Measurements from ENCODE around the gene CES1. TPM values are rescaled to one million over a fixed set of nuclear protein-coding genes. Genes with fewer than 3 reads are reported as not detected.
"Not testable (repeated sequence)": the region's sequence is repeated elsewhere in the genome, so short reads cannot be mapped to it uniquely, and the experiment has no call there.

The CES1 gene
- total and polyA plus RNA-seq, 10 donors, result 9.1 to 142 (median 27.1) TPM

- Histone ChIP-seq H3K4me3 (no peak overlapping the region), H3K9me3 (no peaks in the 10 kb centered on the region), H3K27ac (no peak overlapping the region), H3K27me3 (replicated peaks in 1 of 7) (peaks cover 0 to 11% (median 0%) of the 10 kb centered on the region in 7 donors), H3K4me1 (no peaks in the 10 kb centered on the region), H3K36me3 (no peaks in the 10 kb centered on the region)
- TF ChIP-seq POLR2A (IDR thresholded peaks at IDR 0.05) (no peak), POLR2AphosphoS5 (IDR thresholded peaks at IDR 0.05) (no peak)
- TF ChIP-seq, protein P1, sequence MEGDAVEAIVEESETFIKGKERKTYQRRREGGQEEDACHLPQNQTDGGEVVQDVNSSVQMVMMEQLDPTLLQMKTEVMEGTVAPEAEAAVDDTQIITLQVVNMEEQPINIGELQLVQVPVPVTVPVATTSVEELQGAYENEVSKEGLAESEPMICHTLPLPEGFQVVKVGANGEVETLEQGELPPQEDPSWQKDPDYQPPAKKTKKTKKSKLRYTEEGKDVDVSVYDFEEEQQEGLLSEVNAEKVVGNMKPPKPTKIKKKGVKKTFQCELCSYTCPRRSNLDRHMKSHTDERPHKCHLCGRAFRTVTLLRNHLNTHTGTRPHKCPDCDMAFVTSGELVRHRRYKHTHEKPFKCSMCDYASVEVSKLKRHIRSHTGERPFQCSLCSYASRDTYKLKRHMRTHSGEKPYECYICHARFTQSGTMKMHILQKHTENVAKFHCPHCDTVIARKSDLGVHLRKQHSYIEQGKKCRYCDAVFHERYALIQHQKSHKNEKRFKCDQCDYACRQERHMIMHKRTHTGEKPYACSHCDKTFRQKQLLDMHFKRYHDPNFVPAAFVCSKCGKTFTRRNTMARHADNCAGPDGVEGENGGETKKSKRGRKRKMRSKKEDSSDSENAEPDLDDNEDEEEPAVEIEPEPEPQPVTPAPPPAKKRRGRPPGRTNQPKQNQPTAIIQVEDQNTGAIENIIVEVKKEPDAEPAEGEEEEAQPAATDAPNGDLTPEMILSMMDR (IDR thresholded peaks at IDR 0.05 in 8 of 11, conservative IDR thresholded peaks at IDR 0.05 in 3 of 11), result no peak
- 75 to 92% (median 88%) methylated on average over 5 of the region's 5 CpGs for WGBS, 5 donors
- no peak for DNase-seq
- intact Hi-C loops (cut with DNase I; ENCODE audit: low total_unique reads), result no loop called here
These were observed 15.5 kb downstream of the CES1 start for GRCh38 chr16:55817236-55817912.

DNA sequence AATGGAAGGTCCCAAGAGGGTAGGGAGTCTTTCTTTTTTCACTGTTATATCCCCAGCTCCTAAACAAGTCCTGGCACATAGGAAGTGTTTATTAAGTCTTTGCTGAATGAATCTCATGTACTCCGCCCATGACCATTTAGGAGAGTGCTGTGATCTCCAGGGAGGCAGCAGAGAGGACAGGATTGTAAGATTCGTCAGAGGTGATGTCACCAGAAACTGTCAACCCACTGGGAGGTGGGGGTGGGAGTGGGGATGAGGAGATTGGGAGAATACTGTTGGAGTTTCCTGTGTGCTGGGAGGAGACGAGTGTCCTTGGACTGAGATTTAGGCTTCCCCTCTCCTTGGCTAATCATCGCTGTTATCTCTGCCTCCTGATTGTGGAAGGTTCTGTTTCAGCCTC is 16.7 kb downstream of the CES1 start:
- H3K36me3 ChIP-seq; H3K27me3 ChIP-seq (replicated peaks in 1 of 7); H3K9me3 ChIP-seq; H3K27ac ChIP-seq; H3K4me1 ChIP-seq; DNase-seq; H3K4me3 ChIP-seq; intact Hi-C loops (cut with DNase I; ENCODE audit: low total_unique reads): not testable (repeated sequence)
- WGBS, 5 donors, result 56 to 73% (median 61%) methylated on average over 4 of the region's 4 CpGs

GRCh38 chr16:55815320-55815719 is 17.6 kb downstream of the CES1 start:
- DNase-seq, result no peak
- Histone ChIP-seq H3K27me3 (replicated peaks in 1 of 7) (peaks cover 0 to 6% (median 0%) of the 10 kb centered on the region in 7 donors), H3K4me3 (no peak overlapping the region), H3K36me3 (no peaks in the 10 kb centered on the region), H3K9me3 (no peaks in the 10 kb centered on the region), H3K4me1 (no peaks in the 10 kb centered on the region), H3K27ac (no peak overlapping the region)
- TF ChIP-seq POLR2AphosphoS5 (IDR thresholded peaks at IDR 0.05) (no peak), POLR2A (IDR thresholded peaks at IDR 0.05) (no peak)
- TF ChIP-seq, protein P1 (IDR thresholded peaks at IDR 0.05 in 8 of 11, conservative IDR thresholded peaks at IDR 0.05 in 3 of 11), result no peak
- WGBS, 5 donors, result 62 to 76% (median 73%) methylated on average over 3 to 4 of the region's 4 CpGs
- intact Hi-C loops (cut with DNase I; ENCODE audit: low total_unique reads), result no loop called here

DNA sequence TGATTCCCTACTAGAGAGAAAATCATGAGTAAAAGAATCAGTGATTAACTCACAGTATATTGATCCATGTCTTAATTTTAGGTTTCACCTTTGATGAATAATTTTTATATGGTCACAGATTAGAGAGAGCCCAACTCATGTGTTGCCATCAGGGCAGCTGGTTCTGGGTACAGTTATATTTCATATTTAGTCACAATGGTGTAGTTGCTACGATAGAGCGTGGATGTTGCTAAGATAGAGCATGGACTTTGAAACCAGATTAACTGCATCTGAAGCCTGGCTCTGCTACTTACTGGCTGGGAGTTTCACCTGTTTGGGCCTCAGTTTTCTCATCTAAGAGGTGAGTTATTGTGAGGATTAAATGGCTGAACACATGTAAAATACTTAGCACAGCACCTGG is 18.7 kb downstream of the CES1 start:
- H3K4me1 ChIP-seq; H3K4me3 ChIP-seq; DNase-seq; intact Hi-C loops (cut with DNase I; ENCODE audit: low total_unique reads); H3K27me3 ChIP-seq (replicated peaks in 1 of 7); H3K27ac ChIP-seq; H3K36me3 ChIP-seq; H3K9me3 ChIP-seq: not testable (repeated sequence)
- 38 to 86% (median 76%) methylated on average over 2 of the region's 2 CpGs for WGBS, 5 donors

DNA sequence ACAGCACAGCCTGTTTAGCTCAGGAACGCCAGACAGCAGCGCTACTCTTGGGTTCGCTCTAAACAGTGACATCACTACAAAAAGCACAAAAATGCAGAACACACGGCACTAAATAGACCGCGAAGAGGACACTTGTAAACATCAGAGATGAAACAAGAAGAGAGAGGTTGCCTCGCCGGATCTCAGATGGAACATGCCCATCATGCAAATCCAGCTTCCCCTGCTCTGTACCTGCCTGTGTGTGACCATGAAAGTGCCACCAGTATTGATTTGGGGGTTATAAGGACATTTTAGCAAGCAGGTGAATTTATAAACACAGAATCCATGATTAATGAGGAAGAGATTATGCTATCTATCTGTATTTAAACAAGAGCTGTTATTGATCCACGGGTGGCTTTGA is 19.2 kb downstream of the CES1 start:
- H3K27me3 ChIP-seq (replicated peaks in 1 of 7); H3K27ac ChIP-seq; H3K4me3 ChIP-seq; H3K4me1 ChIP-seq; H3K36me3 ChIP-seq; DNase-seq; H3K9me3 ChIP-seq; intact Hi-C loops (cut with DNase I; ENCODE audit: low total_unique reads): not testable (repeated sequence)
- 78 to 88% (median 85%) methylated on average over 6 to 8 of the region's 9 CpGs for WGBS, 5 donors

- 50 to 86% (median 70%) methylated on average over 2 of the region's 2 CpGs for WGBS, 5 donors
These were observed 19.9 kb downstream of the CES1 start for GRCh38 chr16:55812951-55813350.

More at GRCh38 chr16:55812951-55813350, 19.9 kb downstream of the CES1 start:
- H3K9me3 ChIP-seq, result no peaks in the 10 kb centered on the region
- no peak for DNase-seq
- H3K36me3 ChIP-seq, result no peaks in the 10 kb centered on the region
- intact Hi-C loops (cut with DNase I; ENCODE audit: low total_unique reads), result no loop called here
- H3K4me3 ChIP-seq, result no peak overlapping the region
- H3K27me3 ChIP-seq (replicated peaks in 1 of 7), result peaks cover 0 to 6% (median 0%) of the 10 kb centered on the region in 7 donors
- no peaks in the 10 kb centered on the region for H3K4me1 ChIP-seq
- H3K27ac ChIP-seq, result no peak overlapping the region
- TF ChIP-seq POLR2AphosphoS5 (IDR thresholded peaks at IDR 0.05) (no peak), POLR2A (IDR thresholded peaks at IDR 0.05) (no peak)
- TF ChIP-seq, protein P1 (IDR thresholded peaks at IDR 0.05 in 8 of 11, conservative IDR thresholded peaks at IDR 0.05 in 3 of 11), result no peak
